CD4-positive, alpha-beta T cell treated with Interleukin-17A for 1 hour (primary cell): ENCODE measurements around the gene BTRC.

Source experiments
- DNase-seq: peaks from one replicate; pipeline ENCODE4 v3.0.0-alpha.2; 2020

Gene BTRC

GRCh38 chr10:101550965-101551364 lies 197.0 kb downstream of the BTRC start:
- DNase-seq = no peak

DNA sequence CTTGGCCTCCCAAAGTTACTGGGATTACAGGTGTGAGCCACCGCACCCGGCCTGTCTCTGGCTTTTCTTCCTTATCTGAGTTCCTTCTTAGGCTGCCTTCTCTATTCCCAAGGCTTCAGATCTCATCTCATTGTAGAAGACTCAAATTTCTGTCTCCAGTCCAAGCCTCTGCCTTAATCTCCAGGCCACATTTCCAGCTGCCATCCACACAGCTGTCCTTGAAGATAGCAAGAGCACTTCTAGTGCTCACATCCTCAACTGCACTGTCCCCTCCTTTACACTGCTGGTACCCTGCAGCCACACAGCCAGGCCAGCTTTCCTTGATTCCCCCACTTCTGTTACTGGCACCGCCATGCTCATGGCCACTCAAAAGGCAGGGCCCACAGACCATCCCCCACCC lies 198.5 kb downstream of the BTRC start:
- no peak for DNase-seq

GRCh38 chr10:101557541-101557940 lies 203.6 kb downstream of the BTRC start:
- no peak for DNase-seq

GRCh38 chr10:101558204-101558603 lies 204.2 kb downstream of the BTRC start:
- peak; percentile 7 for DNase-seq

DNA sequence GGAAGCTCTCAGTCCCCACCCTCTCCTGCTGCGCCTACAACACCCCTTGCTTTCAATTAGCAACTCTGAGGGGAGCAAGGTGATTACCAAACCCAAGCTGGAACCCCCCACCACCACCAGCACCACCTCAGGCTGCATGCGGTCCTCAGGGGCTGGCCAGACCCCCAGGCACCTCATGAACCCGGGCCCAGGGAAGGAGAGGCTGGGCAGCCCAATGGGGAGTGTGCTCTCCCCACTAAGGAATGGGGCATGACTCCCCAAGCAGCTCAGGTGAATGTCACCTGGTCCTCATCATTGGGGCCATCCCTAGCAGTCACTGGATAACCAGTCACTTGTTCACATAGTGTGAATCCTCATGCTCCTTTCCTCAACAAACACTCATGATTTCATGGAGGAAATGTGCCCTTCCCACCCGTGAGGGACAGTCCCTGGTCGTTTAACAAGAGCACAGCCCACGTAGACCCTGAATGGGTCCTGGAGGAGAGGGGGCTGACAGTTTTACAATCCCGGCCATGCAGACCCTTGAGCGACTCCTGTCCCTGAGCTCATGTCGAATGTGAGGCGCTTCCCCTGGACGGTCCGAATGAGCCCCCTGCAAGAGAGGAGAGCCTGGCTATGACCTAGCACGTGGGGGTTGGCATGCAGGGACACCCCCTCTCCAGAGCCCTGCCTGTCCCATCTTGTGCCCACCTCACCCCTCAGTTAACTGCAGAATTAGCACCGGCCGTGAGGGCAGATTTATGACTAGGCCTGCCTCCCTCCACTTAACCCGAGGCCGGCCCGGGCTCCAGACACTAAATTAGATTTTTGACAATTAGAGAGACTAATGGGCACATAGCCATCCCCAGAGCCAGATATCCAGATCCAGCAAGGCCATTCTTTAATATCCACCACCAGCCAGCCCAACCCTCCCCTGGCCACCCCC lies 205.0 kb downstream of the BTRC start:
- no peak for DNase-seq

DNA sequence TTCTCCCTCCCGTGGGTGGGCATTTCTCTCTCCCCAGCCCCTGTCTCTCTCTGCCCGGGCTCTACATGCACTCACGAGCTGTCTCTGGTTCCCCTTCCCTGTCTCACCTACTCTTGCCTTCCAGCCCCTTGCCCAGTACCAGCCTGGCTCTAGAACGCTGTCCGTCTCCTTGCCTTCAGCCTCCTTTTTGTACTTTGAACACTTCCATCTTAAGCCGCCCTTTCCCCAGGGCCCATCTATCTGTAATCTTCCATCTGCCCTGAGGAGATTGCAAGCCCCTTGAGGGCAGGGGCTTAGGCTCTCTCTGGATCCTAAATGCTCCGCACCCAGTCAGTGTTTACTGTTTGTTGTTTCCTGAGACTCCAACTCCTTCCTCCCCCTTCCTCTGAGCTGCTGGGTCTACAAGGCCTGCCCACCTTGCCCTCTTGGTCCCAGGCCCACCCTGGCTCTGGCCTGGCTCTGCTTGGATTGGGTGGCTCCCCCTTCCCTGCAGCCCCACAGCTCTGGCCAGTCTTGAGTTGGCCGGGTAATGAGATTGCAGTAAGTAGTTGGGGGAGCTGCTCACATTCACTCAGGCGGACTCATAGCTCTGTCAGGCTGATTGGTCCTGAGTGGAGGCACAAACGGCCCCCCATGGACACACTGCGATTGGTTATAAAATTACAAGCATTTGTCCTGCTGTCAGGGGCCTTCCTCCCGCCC lies 205.8 kb downstream of the BTRC start:
- no peak for DNase-seq

DNA sequence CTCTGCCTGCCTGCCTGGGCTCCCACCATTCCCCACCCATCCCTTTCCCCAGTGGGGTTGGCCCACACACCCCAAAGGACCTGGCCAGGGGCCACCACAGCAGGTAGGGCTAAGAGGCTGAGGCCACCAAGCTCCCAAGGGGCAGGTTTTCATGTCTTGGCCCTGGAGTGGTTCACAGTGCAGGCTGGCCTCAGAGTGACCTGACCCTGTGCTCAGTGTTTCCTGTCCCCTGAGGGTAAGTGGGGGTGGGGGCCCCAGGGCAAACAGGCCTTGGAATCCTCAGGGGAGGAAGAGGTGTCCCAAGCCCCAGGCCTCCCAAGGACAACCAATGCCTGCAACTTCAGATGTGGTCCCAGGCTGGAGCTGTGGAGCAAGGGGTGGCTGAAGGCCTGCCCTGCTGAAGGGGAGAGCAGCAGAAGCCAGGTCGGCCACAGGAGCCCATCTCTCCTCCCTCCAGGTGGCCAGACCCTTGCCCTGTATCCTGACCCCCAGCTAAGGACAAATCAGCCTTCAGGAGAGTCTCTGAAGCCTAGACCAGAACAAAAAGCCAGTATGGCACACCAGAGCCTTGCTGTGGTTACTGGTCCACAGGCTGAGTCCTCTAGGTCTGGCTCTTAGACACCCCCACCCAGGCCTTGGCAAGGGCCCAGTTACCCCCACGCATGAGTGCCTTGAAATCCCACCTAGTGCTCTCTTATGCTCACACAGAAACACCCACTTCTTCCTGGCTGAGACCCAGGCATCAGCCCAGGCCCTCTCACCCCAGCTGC lies 206.5 kb downstream of the BTRC start:
- no peak for DNase-seq

GRCh38 chr10:101561068-101561915 lies 207.3 kb downstream of the BTRC start:
- DNase-seq = no peak

- no peak for DNase-seq
Measured at GRCh38 chr10:101562231-101562630, 208.3 kb downstream of the BTRC start.

DNA sequence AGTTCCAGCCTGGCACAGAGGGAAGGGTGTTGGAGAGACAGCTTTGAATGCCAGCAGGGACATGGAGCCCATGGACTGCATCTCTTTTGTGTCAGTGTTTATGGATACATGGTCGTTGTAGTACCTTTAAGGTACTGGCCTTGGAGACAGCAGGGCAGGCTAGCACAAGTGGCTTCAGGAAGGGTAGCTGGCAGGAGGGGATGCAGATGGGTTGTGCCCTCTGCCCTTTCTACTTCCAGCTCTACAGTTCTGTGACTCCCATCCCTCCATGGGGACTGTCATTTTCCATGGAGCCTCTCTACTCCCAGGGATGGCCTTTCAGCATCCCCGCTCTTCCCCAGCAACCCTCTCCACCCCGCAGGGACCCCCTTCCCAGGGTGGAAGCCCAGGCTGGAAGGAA lies 209.0 kb downstream of the BTRC start:
- no peak for DNase-seq

DNA sequence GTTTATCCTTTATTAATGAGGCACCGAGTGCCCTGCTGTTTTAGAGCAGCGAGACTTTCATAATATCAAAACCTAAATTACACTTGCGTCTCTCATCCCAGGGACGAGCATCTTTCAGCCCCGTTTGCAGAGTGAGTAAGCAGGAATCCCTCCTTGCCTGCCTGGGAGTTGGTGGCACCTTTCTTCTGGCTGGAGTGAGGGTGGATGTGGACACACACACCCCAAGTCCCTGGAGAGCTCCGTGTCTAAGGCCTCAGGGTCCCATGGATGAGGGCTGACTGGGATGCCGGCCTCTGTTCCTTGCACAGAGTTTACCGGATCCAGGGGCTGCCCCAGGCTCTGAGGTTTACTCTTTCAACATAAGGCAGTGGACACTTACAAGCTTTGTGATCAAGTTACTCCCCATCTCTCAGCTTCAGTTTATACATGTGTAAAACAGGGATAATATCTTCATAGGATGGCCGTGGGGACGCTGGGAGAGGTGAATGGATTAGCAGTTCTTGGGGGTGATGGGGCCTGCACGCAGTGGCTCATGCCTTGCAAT lies 209.6 kb downstream of the BTRC start:
- no peak for DNase-seq

- no peak for DNase-seq
Measured at GRCh38 chr10:101564490-101564991, 210.6 kb downstream of the BTRC start.

GRCh38 chr10:101565370-101565900 lies 211.5 kb downstream of the BTRC start:
- no peak for DNase-seq

- DNase-seq = no peak
Measured at GRCh38 chr10:101565936-101566332, 212.0 kb downstream of the BTRC start.

GRCh38 chr10:101566333-101567164 lies 212.6 kb downstream of the BTRC start:
- no peak for DNase-seq

DNA sequence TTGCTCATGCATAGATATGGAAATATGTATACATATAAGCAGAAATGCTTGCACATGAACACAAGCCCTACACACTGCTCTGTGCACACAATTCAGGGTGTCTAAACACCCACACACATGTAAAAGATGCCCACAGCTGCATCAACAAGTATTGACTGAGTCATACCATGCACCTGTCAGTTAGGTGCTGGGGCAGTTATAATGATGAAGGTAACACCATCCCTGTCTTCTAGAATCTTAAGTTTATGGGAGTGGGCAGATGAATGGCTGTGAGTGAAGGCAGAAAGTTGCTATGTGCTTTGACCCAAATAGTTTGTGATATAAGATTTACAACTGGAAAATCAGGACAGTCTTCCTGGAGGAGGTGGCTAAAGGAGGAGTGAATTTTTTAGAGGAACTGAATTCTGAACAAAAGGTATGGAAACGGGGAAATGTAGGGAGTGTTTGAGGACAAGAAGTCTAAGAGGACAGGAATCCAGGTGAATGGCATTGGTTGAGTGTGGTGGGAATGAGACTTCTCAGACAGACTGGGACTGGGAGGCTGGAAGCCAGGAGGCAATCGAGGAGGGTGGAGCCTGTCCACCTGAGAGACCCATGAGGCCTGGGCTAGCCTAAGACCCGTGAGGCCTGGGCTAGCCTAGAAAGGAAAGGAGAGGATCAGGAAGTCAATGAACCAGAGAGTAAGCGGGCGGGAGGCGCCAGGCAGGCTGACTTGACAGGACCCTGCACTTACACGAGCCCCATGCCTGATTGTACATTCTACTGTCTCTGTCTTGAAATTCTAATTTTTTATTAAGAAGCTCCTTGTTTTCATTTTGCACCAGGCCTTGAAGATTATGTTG lies 213.4 kb downstream of the BTRC start:
- DNase-seq = no peak

DNA sequence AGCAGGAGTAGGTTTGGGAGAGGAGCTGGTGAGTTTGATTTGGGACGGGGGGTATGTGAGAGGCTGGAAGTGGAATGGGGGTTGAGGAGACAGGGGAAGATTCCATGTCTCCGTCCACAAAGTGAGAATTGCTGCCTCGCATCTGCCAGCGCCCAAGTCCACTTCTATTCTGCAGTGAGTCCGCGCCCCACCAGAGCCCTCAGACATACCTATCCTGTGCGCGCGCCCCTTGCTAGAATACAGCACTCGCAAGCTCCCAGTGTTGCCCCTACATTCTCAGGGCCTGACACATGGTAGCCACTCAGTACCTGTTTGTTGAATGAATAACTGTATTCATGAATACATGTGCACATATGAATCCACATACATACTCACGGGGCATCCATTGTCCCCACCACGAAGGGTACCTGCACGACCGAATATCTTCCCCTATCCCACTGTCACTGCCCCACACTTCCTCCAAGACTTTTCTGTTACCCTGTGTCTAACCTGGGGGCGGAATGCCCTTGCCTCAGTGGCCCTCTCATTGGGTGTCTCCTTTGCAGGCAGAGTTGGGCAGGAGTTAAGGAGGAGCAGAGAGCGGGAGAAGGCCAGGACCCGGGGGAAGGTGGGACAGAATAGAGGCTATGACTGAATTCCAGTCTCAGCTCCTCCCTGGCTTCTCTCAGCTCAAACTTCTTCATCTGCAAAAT lies 214.2 kb downstream of the BTRC start:
- DNase-seq = no peak

GRCh38 chr10:101569323-101569621 lies 215.3 kb downstream of the BTRC start:
- no peak for DNase-seq
